NCI-H128 (cell line): Measurements from ENCODE around the gene EYA3.

Experiments used
- DNase-seq: peaks from one replicate; lab custom pipeline; 2025; ENCODE audit not compliant: unreplicated experiment; lab: John Stamatoyannopoulos, UW

The EYA3 gene

GRCh38 chr1:28113242-28113572 is 24.8 kb upstream of the EYA3 start:
- no peak for DNase-seq

DNA sequence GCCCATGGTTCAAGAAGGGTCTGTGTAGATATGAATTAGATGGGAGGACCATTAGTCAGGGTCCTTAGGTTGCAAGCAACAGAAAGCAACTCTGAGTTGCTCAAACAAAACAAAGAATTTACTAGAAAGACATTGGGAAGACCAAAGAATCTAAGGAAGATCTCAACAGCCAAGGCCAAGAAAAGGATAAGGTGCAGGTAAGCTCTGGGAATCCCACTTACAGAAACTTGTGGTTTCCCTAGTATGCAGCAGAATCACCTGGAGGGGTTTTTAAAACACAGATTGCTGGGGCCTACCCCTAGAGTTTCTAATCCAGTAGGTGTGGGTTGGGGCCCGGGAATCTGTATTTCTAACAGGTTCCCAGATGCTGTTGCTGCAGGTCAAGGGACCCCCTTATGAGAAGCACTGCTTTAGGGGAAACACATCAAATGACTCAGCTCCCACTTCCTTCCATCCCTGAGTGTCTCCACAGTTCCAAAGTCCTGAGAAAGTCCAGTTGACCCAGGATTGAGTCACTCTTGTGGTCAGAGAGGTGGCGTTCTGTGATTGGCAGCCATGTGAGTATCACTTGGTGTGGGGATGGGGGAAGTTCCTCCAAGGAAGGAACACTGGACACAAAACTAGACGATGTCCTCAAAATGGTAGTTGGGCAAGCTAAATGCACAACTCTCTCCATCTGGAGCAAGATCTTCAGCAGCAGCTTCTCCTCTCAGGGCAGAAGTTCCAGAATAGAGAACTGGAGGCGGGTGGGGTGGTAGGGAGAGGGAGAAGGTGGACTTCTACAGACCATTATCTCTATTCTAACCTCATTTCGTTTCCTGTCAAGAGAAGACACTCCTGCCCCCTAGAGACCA is 24.2 kb upstream of the EYA3 start:
- DNase-seq: no peak

DNA sequence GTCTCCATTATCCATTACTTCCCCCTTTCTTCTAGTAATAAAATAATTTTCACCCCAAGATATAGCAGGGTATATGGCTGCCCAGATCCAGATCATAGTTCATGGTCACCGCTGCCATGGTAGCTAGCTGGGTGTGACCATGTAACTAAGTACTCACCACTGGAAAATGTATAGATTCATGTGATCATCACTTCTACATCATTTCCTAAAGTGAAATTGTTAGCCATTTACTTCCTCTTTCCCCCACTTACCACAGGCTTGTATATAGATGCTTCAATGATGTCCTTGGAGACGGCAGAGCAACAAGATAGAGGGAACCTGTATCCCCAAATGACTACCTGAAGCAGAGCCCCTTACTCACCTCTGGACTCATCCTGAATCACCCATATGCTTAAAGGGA is 22.7 kb upstream of the EYA3 start:
- no peak for DNase-seq

GRCh38 chr1:28110555-28110954 is 22.1 kb upstream of the EYA3 start:
- DNase-seq: no peak

DNA sequence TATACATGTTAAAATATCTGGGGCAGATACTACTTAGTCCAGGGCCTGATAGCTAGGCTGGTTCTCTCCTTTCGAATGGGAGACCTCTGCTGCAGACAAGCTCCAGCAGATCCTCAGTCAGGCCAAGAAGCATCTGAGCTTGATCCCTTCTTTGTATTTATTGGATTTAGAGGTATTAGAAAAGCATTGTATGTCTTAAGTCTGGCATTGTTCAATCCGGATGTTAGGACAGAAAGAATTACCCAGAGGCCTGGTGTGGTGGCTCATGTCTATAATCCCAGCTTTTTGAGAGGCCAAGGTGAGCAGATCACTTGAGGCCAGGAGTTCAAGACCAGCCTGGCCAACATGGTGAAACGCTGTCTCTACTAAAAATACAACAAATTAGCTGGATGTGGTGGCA is 21.2 kb upstream of the EYA3 start:
- DNase-seq: no peak

DNA sequence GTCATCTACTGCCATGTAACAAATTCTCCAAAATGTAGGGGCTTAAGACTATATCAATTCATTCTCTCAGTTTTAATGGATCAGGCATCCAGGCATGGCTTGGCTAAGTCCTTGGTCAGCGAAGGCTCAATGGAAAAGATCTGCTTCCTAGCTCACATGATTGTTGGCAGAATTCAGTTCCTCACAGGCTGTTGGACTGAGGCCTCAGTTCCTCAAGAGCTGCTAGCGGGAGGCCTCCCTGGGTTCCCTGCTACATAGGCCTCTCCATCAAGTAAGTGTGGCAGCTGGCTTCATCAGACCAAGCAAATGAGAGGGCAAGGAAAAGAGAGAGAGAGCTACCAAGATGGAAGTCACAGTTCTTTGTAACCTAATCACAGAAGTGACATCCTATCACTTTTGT is 19.6 kb upstream of the EYA3 start:
- no peak for DNase-seq

DNA sequence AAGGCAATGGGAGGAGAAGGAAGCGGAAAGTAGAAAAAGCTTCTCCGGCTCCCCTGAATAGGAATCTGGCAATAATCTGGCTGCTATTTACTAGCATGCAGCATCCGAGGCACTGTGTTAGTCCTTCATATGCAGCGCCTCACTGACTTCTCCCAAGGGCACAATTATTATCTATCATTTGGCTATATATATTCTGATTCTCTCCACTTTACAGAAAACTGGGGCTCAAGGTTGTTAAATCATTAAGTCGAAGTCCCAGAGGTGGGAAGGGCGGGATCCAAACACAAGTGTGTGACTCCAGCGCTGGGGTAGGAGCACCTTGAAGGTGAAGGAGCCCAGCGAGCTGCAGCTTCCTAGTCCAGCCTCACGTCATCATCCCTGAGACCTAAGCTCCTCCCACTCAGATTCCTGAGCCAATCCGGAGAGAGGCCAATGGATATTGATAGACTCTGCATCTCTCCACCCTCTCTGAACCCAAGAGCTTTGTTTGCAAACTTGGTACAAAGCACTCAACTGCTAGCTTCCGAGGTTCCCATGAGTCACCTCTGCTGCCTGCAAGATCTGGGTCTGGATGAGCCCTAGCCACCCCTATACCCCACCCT is 16.6 kb upstream of the EYA3 start:
- DNase-seq: no peak

GRCh38 chr1:28102189-28102588 is 13.8 kb upstream of the EYA3 start:
- DNase-seq: no peak

- DNase-seq: no peak
Measured at GRCh38 chr1:28099050-28099769, 10.8 kb upstream of the EYA3 start.

- DNase-seq: no peak
Measured at GRCh38 chr1:28097100-28097472, 8.7 kb upstream of the EYA3 start.

DNA sequence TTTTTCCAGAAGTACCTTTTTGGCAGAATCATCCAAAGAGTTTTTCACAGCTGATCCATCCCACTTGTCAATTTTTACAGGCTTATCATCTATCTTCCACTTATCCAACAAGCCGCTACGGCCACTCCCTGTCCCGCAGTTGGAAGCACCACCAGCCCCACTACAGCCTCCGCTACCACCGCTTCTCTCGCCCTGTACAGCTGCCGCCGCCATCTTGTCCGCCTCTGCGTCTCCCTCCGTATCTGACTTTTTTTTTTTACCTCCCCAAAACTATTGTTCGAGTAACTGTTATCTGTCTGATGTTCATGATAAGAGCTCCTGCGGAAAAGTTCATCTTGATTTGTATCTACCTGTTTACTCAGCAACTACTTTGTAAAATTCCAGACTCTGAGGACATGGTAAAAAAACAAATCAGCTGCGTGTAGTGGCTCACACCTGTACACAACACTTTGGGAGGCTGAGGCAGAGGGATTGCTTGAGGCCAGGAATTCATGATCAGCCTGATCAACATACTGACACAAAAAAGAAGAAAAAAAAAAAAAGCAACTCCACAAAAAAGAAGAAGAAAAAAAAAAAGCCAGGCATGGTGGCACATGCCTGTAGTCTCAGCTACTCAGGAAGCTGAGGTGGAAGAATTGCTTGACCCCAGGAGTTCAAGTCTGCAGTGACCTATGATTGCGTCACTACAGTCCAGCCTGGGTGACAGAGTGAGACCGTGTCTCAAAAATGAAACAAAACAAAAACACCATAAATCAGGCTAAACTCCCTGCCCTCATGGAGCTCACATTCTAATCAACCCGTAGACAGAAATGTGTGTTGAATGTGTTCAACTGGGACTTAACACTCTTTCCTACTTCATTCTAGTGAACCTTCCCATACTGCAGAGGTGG is 8.0 kb upstream of the EYA3 start:
- DNase-seq: no peak

DNA sequence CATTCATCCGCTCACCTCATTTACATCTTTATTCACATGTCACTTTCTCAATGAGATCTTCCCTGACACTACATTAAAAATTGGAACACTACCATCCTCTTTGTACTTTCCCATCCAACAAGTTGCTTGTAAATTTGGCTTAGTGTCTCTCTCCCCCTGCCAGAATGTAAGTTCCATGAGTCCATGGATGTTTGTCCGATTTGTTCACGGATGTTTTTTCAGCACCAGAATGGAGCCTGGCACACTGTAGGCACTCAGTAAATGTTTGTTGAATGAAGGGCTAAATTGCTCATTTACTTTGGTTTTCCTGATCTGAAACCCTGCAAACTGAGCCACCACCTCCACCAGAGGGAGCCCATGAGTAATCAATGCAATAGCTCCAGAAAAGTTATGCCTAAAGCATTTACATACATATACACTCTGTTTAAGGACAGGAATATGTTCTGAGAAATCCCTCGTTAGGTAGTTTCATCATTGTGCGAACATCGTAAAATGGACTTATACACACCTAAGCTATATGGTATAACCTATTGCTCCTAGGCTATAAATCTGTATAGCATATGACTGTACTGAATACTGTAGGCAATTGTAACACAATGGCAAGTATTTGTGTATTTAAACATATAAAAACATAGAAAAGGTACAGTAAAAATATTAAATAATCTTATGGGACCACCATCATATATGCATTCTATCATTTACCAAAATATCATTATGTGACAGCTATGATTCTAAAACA is 2.8 kb upstream of the EYA3 start:
- peak; percentile 36 for DNase-seq

- DNase-seq: no peak
Measured at GRCh38 chr1:28087614-28088167, 719 bp downstream of the EYA3 start.

GRCh38 chr1:28086651-28087050 is 1.8 kb downstream of the EYA3 start:
- no peak for DNase-seq

GRCh38 chr1:28085129-28085528 is 3.3 kb downstream of the EYA3 start:
- no peak for DNase-seq

DNA sequence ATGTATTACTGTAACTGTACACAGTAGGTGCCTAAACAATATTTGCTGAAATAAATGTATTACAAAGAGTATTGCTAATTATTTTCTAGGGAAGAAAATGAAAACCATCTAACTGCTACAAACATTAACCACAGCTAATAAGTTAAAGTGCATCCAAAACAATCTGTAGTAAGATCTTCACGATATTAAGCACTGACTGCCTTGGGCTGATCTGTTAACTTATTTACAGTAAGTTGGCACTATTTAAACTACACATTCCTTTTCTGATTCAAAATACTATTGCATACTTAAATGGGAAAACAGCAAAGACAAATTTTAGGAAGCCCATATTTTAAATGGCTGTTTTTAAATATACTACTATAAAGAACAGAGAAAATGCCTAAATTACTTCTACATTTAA is 4.5 kb downstream of the EYA3 start:
- DNase-seq: no peak

DNA sequence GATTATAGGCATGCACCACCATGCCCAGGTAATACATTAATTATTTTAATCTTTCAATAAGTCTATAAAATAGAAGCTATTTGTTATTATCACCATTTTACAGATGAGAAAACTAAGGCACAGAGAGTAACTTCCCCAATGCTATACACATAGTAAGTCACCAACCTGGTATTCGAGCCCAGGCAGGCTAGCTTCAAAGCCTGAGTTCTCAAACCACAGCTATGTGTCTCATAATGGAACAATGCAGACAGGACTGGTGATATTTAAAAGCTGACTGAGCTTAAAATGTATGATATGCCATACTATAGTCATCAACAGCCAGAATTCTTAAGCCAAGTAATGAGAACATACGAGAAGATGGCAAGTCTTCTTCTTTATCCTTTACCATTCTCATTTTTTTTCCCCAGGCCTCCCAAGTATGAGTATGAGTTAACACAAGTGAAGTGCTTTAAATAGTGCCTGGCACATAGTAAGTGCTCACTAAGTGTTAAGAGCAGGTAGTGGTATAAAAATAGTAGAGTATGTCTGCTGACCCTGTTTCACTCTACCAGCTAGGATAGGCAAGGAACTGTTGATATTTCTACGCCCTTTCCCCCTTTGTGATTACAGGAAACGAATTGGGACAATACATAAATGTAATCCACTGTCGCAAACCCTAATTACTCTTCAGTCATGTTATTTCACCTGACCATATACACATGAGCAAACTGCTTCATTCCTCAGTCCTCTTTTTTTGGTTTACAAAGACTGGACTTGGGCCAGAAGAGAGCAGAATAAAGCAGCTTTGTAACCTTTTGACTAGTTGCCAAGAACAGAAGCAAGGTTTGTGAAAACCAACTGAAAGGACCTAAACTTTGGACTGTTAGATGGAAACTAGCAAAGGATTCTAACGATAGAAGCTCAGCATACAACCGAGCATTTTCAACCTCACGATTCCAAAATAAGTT is 9.5 kb downstream of the EYA3 start:
- DNase-seq: no peak

DNA sequence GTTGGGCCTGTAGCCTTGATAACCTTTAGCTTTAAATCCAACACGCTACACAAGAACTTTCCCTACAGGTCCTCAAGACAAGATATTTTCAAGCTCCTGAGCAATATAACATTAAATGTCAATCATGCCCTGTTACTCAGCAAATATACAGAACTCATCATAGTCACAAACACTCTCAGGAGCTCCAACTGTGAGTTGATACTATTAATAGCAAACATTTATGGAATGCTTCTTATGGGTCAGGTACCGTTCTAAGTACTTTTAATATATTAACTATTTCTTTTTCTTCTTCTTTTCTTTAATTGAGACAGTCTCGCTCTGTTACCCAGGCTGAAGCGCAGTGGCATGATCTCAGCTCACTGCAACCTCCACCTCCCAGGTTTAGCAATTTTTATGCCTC is 10.1 kb downstream of the EYA3 start:
- DNase-seq: no peak

DNA sequence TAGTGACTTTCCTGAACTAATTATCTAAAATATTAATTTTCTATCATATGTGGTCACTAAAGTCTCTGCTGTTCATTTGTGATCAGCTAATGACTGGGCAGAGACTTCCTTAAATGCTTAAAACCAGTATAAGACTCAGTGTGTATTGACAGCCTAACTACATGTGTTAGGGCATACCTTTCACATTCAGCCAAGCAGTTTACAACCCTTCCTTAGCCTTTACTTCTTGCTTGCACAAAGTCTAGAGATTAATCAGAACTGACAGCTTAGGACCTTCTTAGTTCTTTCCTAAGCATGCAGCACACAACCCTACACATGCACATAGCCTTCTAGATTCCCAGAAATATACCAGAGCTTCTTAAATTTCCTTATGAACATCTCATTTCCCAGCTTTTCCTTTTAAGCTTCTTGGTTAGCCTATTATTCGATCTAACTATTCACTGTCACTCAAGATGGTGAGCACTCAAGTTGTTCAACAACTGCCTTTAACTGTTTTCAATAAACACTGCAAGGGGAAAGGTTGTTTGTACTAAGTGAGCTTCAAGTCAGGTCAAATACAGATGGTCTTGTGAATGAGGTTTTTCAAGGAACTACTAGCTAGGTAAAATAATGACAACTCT is 13.4 kb downstream of the EYA3 start:
- DNase-seq: no peak
